Measurements from ENCODE around the gene EME1. TPM values are rescaled to one million over a fixed set of nuclear protein-coding genes. Genes with fewer than 3 reads are reported as not detected.

EME1 gene
- total and polyA plus RNA-seq, 2 of the 8 experiments (the other 6 are each of a cell fraction or from before 2014, with no cell fraction given), result 13.9 to 16.3 TPM

GRCh38 chr17:50379351-50380132 lies 6.5 kb downstream of the EME1 start:
- Histone ChIP-seq H3K4me1 (replicated peaks in 1 of 4; ENCODE audit: control insufficient read depth in 3 of 4, insufficient read depth in 4 of 4, low read length in 3 of 4) (no peaks in the 10 kb centered on the region), H3K14ac (ENCODE audit: insufficient read length) (no peak overlapping the region), H4K91ac (replicated peaks; ENCODE audit: insufficient read length, low read length) (no peak overlapping the region), H3K9ac (replicated peaks in 1 of 4; ENCODE audit: extremely low read depth in 1 of 4, low read depth in 3 of 4, low read length in 3 of 4) (no peak overlapping the region), H3K23ac (ENCODE audit: insufficient read length) (no peak overlapping the region), H2AFZ (ENCODE audit: low read length) (no peak overlapping the region), H3K23me2 (ENCODE audit: low read depth, low read length) (no peaks in the 10 kb centered on the region), H3K27me3 (replicated peaks in 1 of 4; ENCODE audit: control insufficient read depth in 3 of 4, extremely low read depth in 1 of 4, insufficient read depth in 3 of 4, low read length in 3 of 4) (no peaks in the 10 kb centered on the region), H3K56ac (replicated peaks; ENCODE audit: insufficient read length, low read depth, low read length) (no peak overlapping the region), H3K4ac (replicated peaks; ENCODE audit: insufficient read length, low read depth, low read length) (no peak overlapping the region), H3K18ac (ENCODE audit: extremely low read depth, low read length) (no peak overlapping the region), H3K4me3 (ENCODE audit: extremely low read depth in 1 of 4, insufficient read depth in 2 of 4, low read depth in 3 of 4, low read length in 4 of 4) (no peak overlapping the region), H4K8ac (ENCODE audit: extremely low read depth, insufficient read depth, low read length) (no peak overlapping the region), H2BK120ac (replicated peaks; ENCODE audit: low read depth, low read length) (no peak overlapping the region), H2AK5ac (ENCODE audit: low read depth, low read length) (no peak overlapping the region), H4K5ac (ENCODE audit: insufficient read length, low read depth, low read length) (no peak overlapping the region), H2BK15ac (ENCODE audit: low read length) (no peak overlapping the region), H2BK12ac (ENCODE audit: low read depth, low read length) (no peak overlapping the region), H4K20me1 (replicated peaks in 1 of 2; ENCODE audit: control insufficient read depth in 1 of 2, insufficient read depth in 2 of 2, low read length in 2 of 2) (no peaks in the 10 kb centered on the region), H3K79me1 (ENCODE audit: low read depth, low read length) (no peaks in the 10 kb centered on the region), H3K79me2 (ENCODE audit: control insufficient read depth in 1 of 2, insufficient read depth in 2 of 2, low read length in 2 of 2) (no peaks in the 10 kb centered on the region), H2BK20ac (ENCODE audit: low read length) (no peak overlapping the region), H3K27ac (ENCODE audit: low read depth, low read length) (no peak overlapping the region), H3K9me3 (ENCODE audit: insufficient read depth in 2 of 2, low read depth in 1 of 2, low read length in 1 of 2) (no peaks in the 10 kb centered on the region), H3K4me2 (ENCODE audit: insufficient read depth in 1 of 2, low read depth in 2 of 2, low read length in 2 of 2) (no peak overlapping the region), H2BK5ac (ENCODE audit: low read depth, low read length) (no peak overlapping the region), H3K36me3 (ENCODE audit: control insufficient read depth in 2 of 4, insufficient read depth in 4 of 4, low read length in 3 of 4) (peaks cover 18 to 55% (median 36%) of the 10 kb centered on the region in 4 experiments; a peak in 7 of 8 replicates)
- DNase-seq (ENCODE audit: low read depth in 1 of 2, low spot score in 2 of 2) (no peak), FAIRE-seq (no peak)
- WGBS, 2 experiments (ENCODE audit: extremely low coverage in 1 of 2, insufficient coverage in 1 of 2, insufficient read length in 1 of 2, insufficient replicate concordance in 2 of 2, low coverage in 1 of 2, low lambda C conversion rate in 2 of 2, missing lambda C conversion rate in 1 of 2), result 87% methylated on average over 6 of the region's 6 CpGs; no CpG with 5 or more reads in 1 of the 2 experiments
- CTCF ChIA-PET (ENCODE audit: partially characterized antibody), result interaction anchor here (0.8 to 7.0 kb wide), 8 partner anchors 12 to 210 kb away, joined by 3 to 51 read pairs (median 4); partner anchors contain the start of gene LRRC59
- POLR2A ChIA-PET (ENCODE audit: partially characterized antibody), result interaction anchor here (1.0 to 27.4 kb wide), 5 partner anchors 9 to 17 kb away, joined by 3 to 313 read pairs (median 8); partner anchors contain the start of genes EME1, LRRC59 and MRPL27
- no peak for TF ChIP-seq USF2 (IDR thresholded peaks at IDR 0.05; ENCODE audit: low read length)
- TF ChIP-seq KDM1A (IDR thresholded peaks at IDR 0.05; ENCODE audit: borderline replicate concordance, low read length), result no peak
- no peak for TF ChIP-seq SIRT6 (IDR thresholded peaks at IDR 0.05; ENCODE audit: low read length)
- TF ChIP-seq SIN3A (conservative IDR thresholded peaks at IDR 0.05 in 1 of 2, IDR thresholded peaks at IDR 0.05 in 1 of 2; ENCODE audit: low read depth in 1 of 2, low read length in 2 of 2), result no peak
- no peak for TF ChIP-seq ATF2 (IDR thresholded peaks at IDR 0.05; ENCODE audit: low read length)
- TF ChIP-seq TAF7 (optimal IDR thresholded peaks at IDR 0.05; ENCODE audit: borderline replicate concordance, low read depth, low read length), result no peak

Data from H1 (cell line).